Effector memory CD4-positive, alpha-beta T cell (primary cell): ENCODE data around the gene CALML4.
"Not testable (repeated sequence)": the region's sequence is repeated elsewhere in the genome, so short reads cannot be mapped to it uniquely, and the experiment has no call there.

Experiments used
- DNase-seq, 3 donors: peaks; one replicate each; pipeline ENCODE4 v3.0.0-alpha.2; 2020
- H3K27ac ChIP-seq: 2 replicates; pipeline ENCODE4 v1.7.0; 2013; ENCODE audit warnings: mild to moderate bottlenecking, low read length, moderate library complexity; ENCODE audit not compliant: insufficient read depth, poor library complexity, severe bottlenecking
- H3K27me3 ChIP-seq: replicated peaks from 2 replicates; pipeline ENCODE4 v1.7.0; 2013; ENCODE audit warnings: mild to moderate bottlenecking, low read length; ENCODE audit not compliant: insufficient read depth, control insufficient read depth, poor library complexity, severe bottlenecking
- H3K36me3 ChIP-seq: 2 replicates; pipeline ENCODE4 v1.7.0; 2013; ENCODE audit warnings: mild to moderate bottlenecking, low read length, moderate library complexity; ENCODE audit not compliant: control insufficient read depth, insufficient read depth
- H3K4me1 ChIP-seq: 2 replicates; pipeline ENCODE4 v1.7.0; 2013; ENCODE audit warnings: low read length, mild to moderate bottlenecking; ENCODE audit not compliant: control insufficient read depth, insufficient read depth, poor library complexity, severe bottlenecking
- H3K4me3 ChIP-seq: 2 replicates; pipeline ENCODE4 v1.7.0; 2013; ENCODE audit warnings: low read length, low read depth, mild to moderate bottlenecking; ENCODE audit not compliant: insufficient read depth, poor library complexity, severe bottlenecking
- H3K9me3 ChIP-seq: 2 replicates; pipeline ENCODE4 v1.7.0; 2013; ENCODE audit warnings: mild to moderate bottlenecking, low read length, moderate library complexity; ENCODE audit not compliant: control insufficient read depth

The CALML4 gene

GRCh38 chr15:68232937-68233336 is 27.8 kb upstream of the CALML4 start:
- Histone ChIP-seq H3K4me1 (peaks cover 12% of the 10 kb centered on the region), H3K36me3 (no peaks in the 10 kb centered on the region), H3K4me3 (no peak overlapping the region), H3K27ac (no peak overlapping the region), H3K27me3 (no peaks in the 10 kb centered on the region), H3K9me3 (no peaks in the 10 kb centered on the region)
- DNase-seq, result no peak

- no peaks in the 10 kb centered on the region for H3K9me3 ChIP-seq
- no peaks in the 10 kb centered on the region for H3K27me3 ChIP-seq
- no peak for DNase-seq
- no peaks in the 10 kb centered on the region for H3K36me3 ChIP-seq
- no peak overlapping the region for H3K4me3 ChIP-seq
- peaks cover 13% of the 10 kb centered on the region for H3K4me1 ChIP-seq
- no peak overlapping the region for H3K27ac ChIP-seq
Observed at GRCh38 chr15:68232449-68232848, 27.3 kb upstream of the CALML4 start.

GRCh38 chr15:68231102-68231818 is 26.1 kb upstream of the CALML4 start:
- no peak overlapping the region for H3K27ac ChIP-seq
- no peaks in the 10 kb centered on the region for H3K27me3 ChIP-seq
- H3K9me3 ChIP-seq, result no peaks in the 10 kb centered on the region
- H3K4me1 ChIP-seq, result peaks cover 13% of the 10 kb centered on the region
- DNase-seq, result no peak
- H3K4me3 ChIP-seq, result no peak overlapping the region
- no peaks in the 10 kb centered on the region for H3K36me3 ChIP-seq

GRCh38 chr15:68230157-68231100 is 25.3 kb upstream of the CALML4 start:
- H3K27me3 ChIP-seq, result no peaks in the 10 kb centered on the region
- peaks cover 13% of the 10 kb centered on the region for H3K4me1 ChIP-seq
- peak overlapping the region; percentile 75 for H3K4me3 ChIP-seq
- DNase-seq, result no peak
- H3K9me3 ChIP-seq, result no peaks in the 10 kb centered on the region
- H3K27ac ChIP-seq, result no peak overlapping the region
- H3K36me3 ChIP-seq, result no peaks in the 10 kb centered on the region

GRCh38 chr15:68229386-68230156 is 24.4 kb upstream of the CALML4 start, which contains the start of gene CLN6:
Gene CLN6 (minus strand): TSS chr15:68229728. CDS start chr15:68229584, 144 bp downstream.
- peak within 1 kb of the TSS; percentile 67 for H3K27ac ChIP-seq
- H3K36me3 ChIP-seq, result no peaks in the 10 kb centered on the region
- H3K9me3 ChIP-seq, result no peaks in the 10 kb centered on the region
- H3K4me1 ChIP-seq, result peaks cover 13% of the 10 kb centered on the region
- peak; percentile 59 to 71 (median 69) for DNase-seq
- H3K4me3 ChIP-seq, result peak within 1 kb of the TSS; percentile 75
- no peaks in the 10 kb centered on the region for H3K27me3 ChIP-seq

- Histone ChIP-seq H3K27ac (peak overlapping the region; percentile 67), H3K27me3 (no peaks in the 10 kb centered on the region), H3K4me1 (peaks cover 13% of the 10 kb centered on the region), H3K36me3 (no peaks in the 10 kb centered on the region), H3K9me3 (no peaks in the 10 kb centered on the region), H3K4me3 (peak overlapping the region; percentile 75)
- DNase-seq, result no peak
Observed at GRCh38 chr15:68228971-68229385, 23.8 kb upstream of the CALML4 start.

GRCh38 chr15:68228143-68228970 is 23.2 kb upstream of the CALML4 start:
- Histone ChIP-seq H3K4me3 (peak overlapping the region; percentile 75), H3K27ac (peak overlapping the region; percentile 67)

GRCh38 chr15:68227643-68228142 is 22.6 kb upstream of the CALML4 start:
- no peak for DNase-seq
- no peak overlapping the region for H3K27ac ChIP-seq
- no peak overlapping the region for H3K4me3 ChIP-seq
- H3K4me1 ChIP-seq, result peaks cover 13% of the 10 kb centered on the region
- no peaks in the 10 kb centered on the region for H3K27me3 ChIP-seq
- H3K9me3 ChIP-seq, result no peaks in the 10 kb centered on the region
- no peaks in the 10 kb centered on the region for H3K36me3 ChIP-seq

More at GRCh38 chr15:68228143-68228970, 23.2 kb upstream of the CALML4 start:
- Histone ChIP-seq H3K36me3 (no peaks in the 10 kb centered on the region), H3K9me3 (no peaks in the 10 kb centered on the region), H3K4me1 (peaks cover 13% of the 10 kb centered on the region), H3K27me3 (no peaks in the 10 kb centered on the region)
- DNase-seq, result no peak

GRCh38 chr15:68225442-68225841 is 20.3 kb upstream of the CALML4 start:
- not testable (repeated sequence) for H3K27ac ChIP-seq, H3K9me3 ChIP-seq, DNase-seq, H3K36me3 ChIP-seq, H3K4me3 ChIP-seq, H3K27me3 ChIP-seq
- peaks cover 13% of the 10 kb centered on the region for H3K4me1 ChIP-seq
